Stomach smooth muscle (tissue), 2 donors: ENCODE data around the gene MANSC1.

Experiments used
- H3K27ac ChIP-seq: one replicate; pipeline ENCODE4 v1.7.0; 2013; ENCODE audit warnings: mild to moderate bottlenecking, low read length, inconsistent platforms
- H3K27me3 ChIP-seq, 2 donors: one replicate each; pipeline ENCODE4 v1.7.0; 2013; ENCODE audit warnings: low read length in 2 of 2; ENCODE audit not compliant: insufficient read depth in 2 of 2, control insufficient read depth in 1 of 2
- H3K36me3 ChIP-seq, 2 donors: one replicate each; pipeline ENCODE4 v1.7.0; 2013; ENCODE audit warnings: low read length in 2 of 2; ENCODE audit not compliant: control insufficient read depth in 2 of 2, insufficient read depth in 2 of 2
- H3K4me1 ChIP-seq: one replicate; pipeline ENCODE4 v1.7.0; 2013; ENCODE audit warnings: low read length; ENCODE audit not compliant: control insufficient read depth, insufficient read depth
- H3K4me3 ChIP-seq, 2 donors: one replicate each; pipeline ENCODE4 v1.7.0; 2013; ENCODE audit warnings: low read length in 2 of 2
- H3K9ac ChIP-seq, 2 donors: one replicate each; pipeline ENCODE4 v1.7.0; 2013; ENCODE audit warnings: low read length in 2 of 2, mild to moderate bottlenecking in 1 of 2
- H3K9me3 ChIP-seq, 2 donors: one replicate each; pipeline ENCODE4 v1.7.0; 2013; ENCODE audit warnings: low read length in 2 of 2; ENCODE audit not compliant: control insufficient read depth in 2 of 2
- donor health status: healthy.
- donor health status: Pancreatic carcinoma.

MANSC1 gene

GRCh38 chr12:12349711-12350665, at the start of gene MANSC1:
MANSC1 (minus strand) TSS chr12:12350242; CDS start chr12:12343314, 6,928 bp downstream.
- H3K4me1 ChIP-seq, result no peaks in the 10 kb centered on the region
- peak within 1 kb of the TSS; percentile 84 to 89 for H3K9ac ChIP-seq
- H3K36me3 ChIP-seq, result no peaks in the 10 kb centered on the region
- peak within 1 kb of the TSS; percentile 85 for H3K27ac ChIP-seq
- H3K9me3 ChIP-seq, result no peaks in the 10 kb centered on the region
- H3K27me3 ChIP-seq, result no peaks in the 10 kb centered on the region
- peak within 1 kb of the TSS; percentile 61 to 86 for H3K4me3 ChIP-seq

DNA sequence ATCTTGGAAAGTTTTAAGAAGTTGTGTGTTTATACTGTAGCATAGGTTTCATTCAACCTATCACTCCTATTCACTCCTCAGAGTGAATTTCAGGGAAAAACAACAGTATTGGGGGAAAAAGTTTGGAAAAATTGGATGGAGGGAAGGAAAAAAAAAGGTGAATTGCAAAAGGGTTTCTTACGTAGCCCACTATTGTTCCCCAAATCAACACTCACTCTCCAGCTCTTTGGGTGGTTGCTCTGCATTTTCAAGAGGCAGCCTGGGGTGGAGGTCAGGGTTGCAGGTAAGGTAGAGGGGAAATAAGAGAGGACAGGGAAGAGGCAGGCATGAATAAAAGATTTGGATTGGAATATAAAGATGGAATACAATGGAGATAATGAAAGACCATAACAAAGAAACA, 49.1 kb upstream of the MANSC1 start:
- Histone ChIP-seq H3K9me3 (no peaks in the 10 kb centered on the region), H3K36me3 (no peaks in the 10 kb centered on the region), H3K4me3 (no peak overlapping the region), H3K4me1 (peaks cover 3% of the 10 kb centered on the region), H3K9ac (no peak overlapping the region), H3K27me3 (no peaks in the 10 kb centered on the region), H3K27ac (no peak overlapping the region)

DNA sequence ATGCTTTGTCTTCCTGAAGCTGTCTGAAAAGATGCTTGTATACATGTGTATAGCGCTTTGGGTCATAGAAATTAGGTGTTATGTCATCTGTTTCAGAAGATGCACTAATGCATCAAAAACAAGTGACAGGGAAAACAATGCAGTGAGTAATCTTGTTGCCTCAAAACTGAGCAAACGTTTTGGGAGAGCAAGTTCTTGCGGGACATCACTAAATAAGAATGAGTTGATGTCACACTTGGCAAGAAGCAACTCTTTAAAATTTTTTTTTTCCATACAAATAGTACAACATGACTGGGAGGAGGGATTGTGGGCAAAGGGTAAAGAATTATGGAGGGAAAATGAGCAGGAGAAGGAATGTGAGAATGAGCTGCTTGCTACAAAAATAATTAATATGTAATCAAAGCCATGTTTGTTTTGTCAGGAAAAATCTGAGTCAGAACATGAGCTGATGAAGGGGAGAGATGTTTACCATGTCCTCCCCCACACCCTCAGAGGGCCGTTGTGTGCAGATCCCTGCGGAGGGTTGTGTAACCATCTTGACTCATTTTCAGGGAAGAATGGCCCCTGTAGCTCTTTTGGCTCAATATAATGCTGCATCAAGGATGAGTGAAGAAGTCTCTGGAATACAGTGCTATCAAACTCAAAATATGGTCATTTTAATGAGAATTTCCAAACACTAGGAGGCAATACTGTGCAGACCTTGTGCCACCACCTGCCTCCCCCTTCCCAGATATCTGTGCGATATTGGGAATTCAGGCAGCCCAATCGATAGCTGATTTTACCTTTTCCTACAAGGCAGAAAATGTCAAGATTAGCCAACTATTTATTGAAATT, 48.2 kb upstream of the MANSC1 start:
- no peaks in the 10 kb centered on the region for H3K36me3 ChIP-seq
- no peaks in the 10 kb centered on the region for H3K9me3 ChIP-seq
- peaks cover 3% of the 10 kb centered on the region for H3K4me1 ChIP-seq
- H3K27me3 ChIP-seq, result no peaks in the 10 kb centered on the region
- no peak overlapping the region for H3K9ac ChIP-seq
- H3K27ac ChIP-seq, result peak overlapping the region; percentile 3
- H3K4me3 ChIP-seq, result no peak overlapping the region

DNA sequence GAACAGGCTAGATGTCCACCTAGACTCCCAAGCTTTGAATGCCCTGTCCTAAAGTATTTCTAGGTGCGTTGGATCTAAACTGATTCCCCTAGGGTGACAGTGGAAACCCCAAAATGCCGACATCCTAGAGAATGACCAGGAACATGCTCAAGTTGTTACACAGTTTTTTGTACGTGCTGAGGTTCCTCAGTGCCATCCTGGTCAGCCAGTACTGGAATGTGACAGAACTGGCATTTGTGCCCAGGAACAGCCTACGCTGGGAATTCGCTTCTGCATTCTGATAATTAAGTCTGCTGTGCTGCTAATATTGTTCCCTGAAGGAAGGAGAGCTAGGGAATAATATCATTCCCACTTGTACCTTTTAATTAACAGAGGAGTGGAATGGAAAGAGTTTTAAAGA, 47.1 kb upstream of the MANSC1 start:
- H3K27me3 ChIP-seq, result no peaks in the 10 kb centered on the region

DNA sequence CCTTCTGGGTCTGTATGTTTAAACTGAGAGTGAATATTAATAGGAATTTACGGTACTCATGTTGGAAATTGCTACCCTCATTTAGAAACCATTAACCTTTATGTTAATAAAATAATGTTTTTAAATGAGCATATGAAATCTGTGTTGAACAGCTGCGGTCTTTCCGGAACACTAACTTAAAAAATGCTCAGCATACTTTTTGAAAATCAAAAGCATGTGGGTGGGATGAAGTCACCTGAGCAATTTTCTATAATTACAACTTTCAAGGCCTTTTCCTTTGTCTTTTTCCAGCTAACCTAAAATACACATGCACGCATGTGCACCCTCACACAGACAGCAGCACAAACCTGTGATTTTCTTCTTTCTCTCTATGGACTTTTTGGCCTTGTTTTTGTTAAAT, 46.7 kb upstream of the MANSC1 start:
- no peak overlapping the region for H3K4me3 ChIP-seq
- H3K27me3 ChIP-seq, result no peaks in the 10 kb centered on the region
- H3K9ac ChIP-seq, result no peak overlapping the region
- peaks cover 3% of the 10 kb centered on the region for H3K4me1 ChIP-seq
- H3K9me3 ChIP-seq, result no peaks in the 10 kb centered on the region
- no peaks in the 10 kb centered on the region for H3K36me3 ChIP-seq
- H3K27ac ChIP-seq, result no peak overlapping the region

More for the DNA sequence above, 47.1 kb upstream of the MANSC1 start:
- Histone ChIP-seq H3K36me3 (no peaks in the 10 kb centered on the region), H3K9me3 (no peaks in the 10 kb centered on the region), H3K27ac (no peak overlapping the region), H3K4me3 (no peak overlapping the region), H3K9ac (no peak overlapping the region), H3K4me1 (peaks cover 3% of the 10 kb centered on the region)

GRCh38 chr12:12393171-12393570, 43.1 kb upstream of the MANSC1 start:
- Histone ChIP-seq H3K36me3 (no peaks in the 10 kb centered on the region), H3K9ac (no peak overlapping the region), H3K9me3 (no peaks in the 10 kb centered on the region), H3K4me1 (peaks cover 3% of the 10 kb centered on the region), H3K4me3 (no peak overlapping the region), H3K27me3 (no peaks in the 10 kb centered on the region), H3K27ac (no peak overlapping the region)

DNA sequence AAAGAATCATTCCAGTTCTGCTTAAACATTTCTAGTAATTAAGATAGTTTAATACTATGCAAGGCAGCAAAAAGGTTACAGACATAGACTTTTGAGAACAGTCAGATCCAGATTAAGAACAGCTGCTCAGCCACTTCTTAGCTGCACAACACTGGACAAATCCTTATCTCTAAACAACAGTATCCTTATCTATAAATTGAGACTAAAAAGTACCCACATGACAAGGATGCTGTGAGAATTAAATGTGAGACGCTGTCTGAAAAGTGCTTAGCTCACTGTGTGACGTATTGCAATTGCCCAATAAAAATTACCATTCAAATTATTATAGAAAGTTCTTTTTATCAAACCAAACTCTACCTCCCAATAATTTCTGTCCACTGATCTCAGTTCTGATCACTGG, 42.4 kb upstream of the MANSC1 start:
- no peaks in the 10 kb centered on the region for H3K9me3 ChIP-seq
- no peak overlapping the region for H3K27ac ChIP-seq
- no peaks in the 10 kb centered on the region for H3K4me1 ChIP-seq
- H3K9ac ChIP-seq, result no peak overlapping the region
- no peak overlapping the region for H3K4me3 ChIP-seq
- H3K27me3 ChIP-seq, result no peaks in the 10 kb centered on the region
- no peaks in the 10 kb centered on the region for H3K36me3 ChIP-seq

- H3K27ac ChIP-seq, result no peak overlapping the region
- H3K36me3 ChIP-seq, result no peaks in the 10 kb centered on the region
- no peaks in the 10 kb centered on the region for H3K27me3 ChIP-seq
- no peaks in the 10 kb centered on the region for H3K9me3 ChIP-seq
- no peak overlapping the region for H3K9ac ChIP-seq
- H3K4me1 ChIP-seq, result no peaks in the 10 kb centered on the region
- H3K4me3 ChIP-seq, result no peak overlapping the region
Measured at GRCh38 chr12:12387501-12387900, 37.5 kb upstream of the MANSC1 start.

- Histone ChIP-seq H3K4me1 (no peaks in the 10 kb centered on the region), H3K36me3 (no peaks in the 10 kb centered on the region), H3K4me3 (no peak overlapping the region), H3K9me3 (no peaks in the 10 kb centered on the region), H3K27ac (no peak overlapping the region), H3K27me3 (no peaks in the 10 kb centered on the region), H3K9ac (no peak overlapping the region)
Measured at GRCh38 chr12:12384571-12385340, 34.7 kb upstream of the MANSC1 start.

DNA sequence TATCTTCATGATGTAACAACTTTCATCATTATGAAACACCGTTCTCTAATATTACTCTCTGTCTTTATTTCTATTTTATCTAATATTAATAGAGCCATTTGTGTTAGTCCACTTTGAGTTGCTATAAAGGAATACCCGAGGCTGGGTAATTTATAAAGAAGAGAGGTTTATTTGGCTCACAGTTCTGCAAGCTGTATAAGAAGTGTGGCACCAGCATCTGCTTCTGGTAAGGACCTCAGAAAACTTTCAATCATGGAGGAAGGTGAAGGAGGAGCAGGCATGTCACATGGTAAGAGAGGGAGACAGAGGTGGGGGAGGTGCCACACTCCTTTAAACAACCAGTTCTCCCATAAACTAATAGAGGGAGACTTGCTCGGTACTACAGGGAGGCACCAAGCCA, 31.9 kb upstream of the MANSC1 start:
- Histone ChIP-seq H3K27ac (no peak overlapping the region), H3K9ac (no peak overlapping the region), H3K4me3 (no peak overlapping the region), H3K27me3 (no peaks in the 10 kb centered on the region), H3K9me3 (no peaks in the 10 kb centered on the region), H3K36me3 (no peaks in the 10 kb centered on the region), H3K4me1 (no peaks in the 10 kb centered on the region)
